ENCODE measurements around the gene PRDX2.
A peak's percentile ranks its signal among the peaks of the same experiment; 100 is the strongest.
"Not testable (repeated sequence)": the region's sequence is repeated elsewhere in the genome, so short reads cannot be mapped to it uniquely, and the experiment has no call there.

Gene PRDX2

GRCh38 chr19:12834976-12835757 is 33.6 kb upstream of the PRDX2 start:
- no peaks in the 10 kb centered on the region for H3K9me3 Mint-ChIP-seq
- peak overlapping the region; percentile 66 for H3K4me3 Mint-ChIP-seq
- no peaks in the 10 kb centered on the region for H3K36me3 Mint-ChIP-seq
- ATAC-seq (no peak), DNase-seq (ENCODE audit: low spot score in 2 of 2) (peak in 1 of 2 donors; percentile 52)
- peak overlapping the region; percentile 6 for H3K27ac Mint-ChIP-seq
- H3K4me1 Mint-ChIP-seq: peaks cover 48% of the 10 kb centered on the region

- no peaks in the 10 kb centered on the region for H3K9me3 Mint-ChIP-seq
- no peak for ATAC-seq
- peaks cover 43% of the 10 kb centered on the region for H3K4me1 Mint-ChIP-seq
- H3K36me3 Mint-ChIP-seq: no peaks in the 10 kb centered on the region
- H3K4me3 Mint-ChIP-seq: peak within 1 kb of the TSS; percentile 66
- no peak for DNase-seq (ENCODE audit: low spot score in 2 of 2)
- H3K27ac Mint-ChIP-seq: peak within 1 kb of the TSS; percentile 6
Observed at GRCh38 chr19:12834566-12834943, 33.0 kb upstream of the PRDX2 start, which contains the start of gene RTBDN. Gene RTBDN, minus strand, starts transcription at chr19:12834579. Its CDS starts 4,600 bp downstream, at chr19:12829979.

- no peaks in the 10 kb centered on the region for H3K36me3 Mint-ChIP-seq
- peak overlapping the region; percentile 6 for H3K27ac Mint-ChIP-seq
- DNase-seq (ENCODE audit: low spot score in 2 of 2) (peak in 1 of 2 donors; percentile 55), ATAC-seq (peak; percentile 27)
- H3K4me1 Mint-ChIP-seq: peaks cover 37% of the 10 kb centered on the region
- no peaks in the 10 kb centered on the region for H3K9me3 Mint-ChIP-seq
- H3K4me3 Mint-ChIP-seq: peak overlapping the region; percentile 66
Observed at GRCh38 chr19:12833738-12834565, 32.4 kb upstream of the PRDX2 start.

GRCh38 chr19:12833418-12833737 is 31.8 kb upstream of the PRDX2 start:
- H3K27ac Mint-ChIP-seq: no peak overlapping the region
- H3K9me3 Mint-ChIP-seq: no peaks in the 10 kb centered on the region
- ATAC-seq (no peak), DNase-seq (ENCODE audit: low spot score in 2 of 2) (no peak)
- H3K4me3 Mint-ChIP-seq: peak overlapping the region; percentile 21
- peaks cover 36% of the 10 kb centered on the region for H3K4me1 Mint-ChIP-seq
- no peaks in the 10 kb centered on the region for H3K36me3 Mint-ChIP-seq

- DNase-seq (ENCODE audit: low spot score in 2 of 2) (peak in 1 of 2 donors; percentile 64), ATAC-seq (peak; percentile 59)
- no peaks in the 10 kb centered on the region for H3K36me3 Mint-ChIP-seq
- H3K9me3 Mint-ChIP-seq: no peaks in the 10 kb centered on the region
- no peak overlapping the region for H3K4me3 Mint-ChIP-seq
- H3K27ac Mint-ChIP-seq: no peak overlapping the region
- peaks cover 33% of the 10 kb centered on the region for H3K4me1 Mint-ChIP-seq
Observed at GRCh38 chr19:12828494-12828893, 26.9 kb upstream of the PRDX2 start.

DNA sequence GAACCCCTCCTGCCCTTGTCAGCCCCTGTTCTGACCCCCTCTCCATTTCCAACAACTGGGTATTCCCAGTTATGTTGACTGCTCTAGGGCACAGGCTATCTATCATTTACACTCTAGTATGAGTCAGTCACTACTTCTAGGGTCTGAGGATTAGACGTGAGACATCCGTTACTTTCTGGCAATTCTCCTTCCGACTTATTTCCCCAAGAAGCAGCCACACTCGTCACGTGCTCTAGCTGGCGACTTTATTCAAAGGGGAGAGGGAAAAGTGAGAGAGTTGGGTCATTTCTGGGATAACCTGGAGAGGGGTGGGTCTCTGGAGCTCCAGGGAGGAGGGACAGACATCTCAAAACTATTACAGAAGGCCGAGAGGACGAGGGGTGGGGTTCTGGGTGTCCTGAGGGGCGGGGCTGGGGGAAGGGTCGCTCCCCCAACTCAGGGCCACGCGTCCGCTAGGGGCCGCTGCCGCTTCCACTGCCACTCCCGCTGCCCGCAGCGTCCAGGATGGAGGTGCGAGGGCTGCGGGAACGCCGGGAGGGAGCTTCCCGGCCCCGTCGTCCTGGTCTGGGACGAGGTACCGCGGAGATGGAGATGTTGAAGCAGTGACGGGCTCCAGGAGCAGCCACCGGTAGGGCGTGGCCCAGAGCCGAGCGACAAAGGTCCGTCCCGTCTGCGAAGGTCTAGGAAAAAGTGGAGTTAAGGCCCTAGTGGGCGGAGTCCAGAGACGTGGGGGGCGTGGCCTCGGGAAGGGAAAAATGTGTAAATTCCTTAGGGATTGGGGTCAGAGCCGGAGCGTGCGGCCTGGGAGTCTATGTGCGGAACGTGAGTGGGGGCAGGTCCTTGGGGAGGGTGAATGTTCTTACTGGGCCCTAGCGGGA is 23.9 kb upstream of the PRDX2 start:
- no peaks in the 10 kb centered on the region for H3K36me3 Mint-ChIP-seq
- ATAC-seq (peak; percentile 55), DNase-seq (ENCODE audit: low spot score in 2 of 2) (peak in 1 of 2 donors; percentile 56)
- H3K27ac Mint-ChIP-seq: no peak overlapping the region
- peaks cover 12% of the 10 kb centered on the region for H3K4me1 Mint-ChIP-seq
- H3K4me3 Mint-ChIP-seq: peak overlapping the region; percentile 17
- no peaks in the 10 kb centered on the region for H3K9me3 Mint-ChIP-seq

DNA sequence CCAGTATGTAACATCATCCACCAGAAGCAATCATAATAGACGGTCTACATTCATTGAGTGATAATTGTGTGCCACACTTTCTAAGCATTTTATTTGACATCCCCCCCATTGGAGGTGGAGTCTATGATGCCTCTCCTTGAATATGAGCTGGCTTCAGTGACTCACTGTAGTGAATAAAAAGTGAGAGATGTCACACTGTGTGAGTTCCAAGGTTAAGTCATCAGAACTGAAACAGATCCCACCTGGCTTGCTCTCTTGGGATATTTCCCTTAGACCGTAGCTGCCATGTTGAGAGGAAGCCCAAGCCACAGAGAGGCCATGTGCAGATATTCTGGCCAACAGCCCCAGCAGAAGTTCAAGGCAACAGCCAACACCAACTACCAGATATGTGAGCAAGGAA is 20.2 kb upstream of the PRDX2 start:
- Mint-ChIP-seq H3K27ac (no peak overlapping the region), H3K9me3 (no peaks in the 10 kb centered on the region), H3K4me1 (peaks cover 12% of the 10 kb centered on the region), H3K36me3 (no peaks in the 10 kb centered on the region), H3K4me3 (no peak overlapping the region)
- ATAC-seq (peak; percentile 43), DNase-seq (ENCODE audit: low spot score in 2 of 2) (no peak)

- H3K4me1 Mint-ChIP-seq; H3K4me3 Mint-ChIP-seq; DNase-seq (ENCODE audit: low spot score in 2 of 2); ATAC-seq; H3K27ac Mint-ChIP-seq; H3K9me3 Mint-ChIP-seq: not testable (repeated sequence)
- H3K36me3 Mint-ChIP-seq: peaks cover 28% of the 10 kb centered on the region
Observed at GRCh38 chr19:12817810-12818209, 16.2 kb upstream of the PRDX2 start.

DNA sequence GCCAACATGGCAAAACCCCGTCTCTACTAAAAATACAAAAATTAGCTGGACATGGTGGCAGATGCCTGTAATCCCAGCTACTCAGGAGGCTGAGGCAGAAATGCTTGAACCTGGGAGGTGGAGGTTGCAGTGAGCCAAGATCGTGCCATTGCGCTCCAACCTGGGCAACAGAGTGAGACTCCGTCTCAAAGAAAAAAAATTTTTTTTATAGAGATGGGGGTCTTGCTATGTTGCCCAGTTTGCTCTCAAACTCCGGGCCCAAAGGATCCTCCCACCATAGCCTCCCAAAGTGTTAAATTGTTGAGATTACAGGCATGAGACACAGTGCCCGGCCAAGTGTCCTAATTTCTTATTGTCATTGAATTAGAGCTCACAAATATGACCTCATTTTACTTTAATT is 15.6 kb upstream of the PRDX2 start:
- not testable (repeated sequence) for H3K9me3 Mint-ChIP-seq; ATAC-seq; DNase-seq (ENCODE audit: low spot score in 2 of 2); H3K4me3 Mint-ChIP-seq; H3K27ac Mint-ChIP-seq; H3K4me1 Mint-ChIP-seq
- peaks cover 34% of the 10 kb centered on the region for H3K36me3 Mint-ChIP-seq

- H3K4me3 Mint-ChIP-seq: no peak overlapping the region
- H3K27ac Mint-ChIP-seq: no peak overlapping the region
- H3K9me3 Mint-ChIP-seq: no peaks in the 10 kb centered on the region
- DNase-seq (ENCODE audit: low spot score in 2 of 2) (no peak), ATAC-seq (no peak)
- H3K4me1 Mint-ChIP-seq: no peaks in the 10 kb centered on the region
- peaks cover 51% of the 10 kb centered on the region for H3K36me3 Mint-ChIP-seq
Observed at GRCh38 chr19:12815088-12815487, 13.5 kb upstream of the PRDX2 start.

DNA sequence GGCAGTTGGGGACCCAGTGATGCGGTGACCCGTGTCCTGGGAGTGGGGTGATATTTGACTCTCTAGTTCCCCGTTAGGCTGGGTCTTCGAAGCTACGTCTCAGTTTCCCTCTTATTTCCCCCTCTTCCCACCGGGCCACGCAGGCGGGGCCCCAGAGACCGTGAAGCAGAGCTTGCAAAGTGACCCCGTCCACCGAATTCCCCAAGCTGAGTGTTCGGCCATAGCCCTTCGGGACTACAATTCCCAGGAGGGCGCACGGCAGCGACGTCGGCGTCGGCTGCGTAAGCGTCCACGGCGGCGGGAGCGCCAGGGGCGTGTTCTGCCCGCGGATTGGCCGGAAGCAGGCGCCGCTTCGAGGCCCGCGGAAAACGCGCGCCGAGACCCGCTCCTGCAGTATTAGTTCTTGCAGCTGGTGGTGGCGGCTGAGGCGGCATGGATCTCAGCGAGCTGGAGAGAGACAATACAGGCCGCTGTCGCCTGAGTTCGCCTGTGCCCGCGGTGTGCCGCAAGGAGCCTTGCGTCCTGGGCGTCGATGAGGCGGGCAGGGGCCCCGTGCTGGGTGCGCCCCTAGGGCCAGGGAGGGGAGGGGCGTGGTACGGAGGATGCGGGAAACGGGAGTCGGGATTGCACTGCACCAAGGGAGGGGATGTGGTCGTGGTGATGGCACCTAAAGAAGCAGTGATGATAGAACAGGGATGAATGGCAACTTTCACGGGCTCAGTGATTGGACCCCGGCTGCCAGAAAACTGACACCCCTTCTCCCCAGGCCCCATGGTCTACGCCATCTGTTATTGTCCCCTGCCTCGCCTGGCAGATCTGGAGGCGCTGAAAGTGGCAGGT is 4.9 kb upstream of the PRDX2 start, which contains the start of gene RNASEH2A:
RNASEH2A (plus strand) TSS at position 343 of the 840 bp plus-strand sequence; CDS start at position 433, 90 bp downstream.
- peak; percentile 79 to 91 for DNase-seq (ENCODE audit: low spot score in 2 of 2)
- Mint-ChIP-seq H3K4me1 (peaks cover 27% of the 10 kb centered on the region), H3K36me3 (peaks cover 60% of the 10 kb centered on the region), H3K4me3 (peak within 1 kb of the TSS; percentile 97), H3K27ac (peak within 1 kb of the TSS; percentile 96), H3K9me3 (no peaks in the 10 kb centered on the region)
- peak; percentile 93 for ATAC-seq

DNA sequence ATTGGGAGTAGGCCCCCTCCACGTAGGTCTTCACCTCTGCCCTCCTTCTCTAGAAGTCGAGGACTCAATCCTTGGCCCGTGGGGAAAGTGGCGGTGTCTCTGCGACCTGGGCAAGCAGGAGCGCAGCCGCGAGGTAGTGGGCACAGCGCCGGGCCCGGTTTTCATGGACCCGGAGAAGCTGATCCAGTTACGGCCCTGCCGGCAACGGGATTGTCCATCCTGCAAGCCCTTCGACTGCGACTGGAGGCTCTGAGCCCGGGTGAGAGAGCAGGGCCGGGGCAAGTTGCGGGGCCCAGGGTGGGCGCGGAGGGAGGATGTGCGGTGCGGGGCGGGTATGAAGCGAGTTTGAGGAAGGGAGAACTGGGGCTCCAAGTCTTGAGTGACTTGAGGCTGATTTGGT is 2.5 kb upstream of the PRDX2 start:
- no peak for DNase-seq (ENCODE audit: low spot score in 2 of 2)
- Mint-ChIP-seq H3K4me3 (no peak overlapping the region), H3K4me1 (peaks cover 35% of the 10 kb centered on the region), H3K36me3 (peaks cover 52% of the 10 kb centered on the region), H3K27ac (no peak overlapping the region), H3K9me3 (no peaks in the 10 kb centered on the region)
- ATAC-seq: no peak

- H3K27ac Mint-ChIP-seq: no peak overlapping the region
- no peak for DNase-seq (ENCODE audit: low spot score in 2 of 2)
- H3K4me1 Mint-ChIP-seq: peaks cover 30% of the 10 kb centered on the region
- H3K4me3 Mint-ChIP-seq: peak overlapping the region; percentile 86
- H3K36me3 Mint-ChIP-seq: peaks cover 52% of the 10 kb centered on the region
- H3K9me3 Mint-ChIP-seq: no peaks in the 10 kb centered on the region
- no peak for ATAC-seq
Observed at GRCh38 chr19:12802267-12803106, 887 bp upstream of the PRDX2 start.
